Lower leg skin (tissue), 4 donors: ENCODE measurements around the gene LPIN1. TPM values are rescaled to one million over a fixed set of nuclear protein-coding genes. Genes with fewer than 3 reads are reported as not detected.

Experiments
- DNase-seq, 2 donors: peaks; one replicate each; pipeline ENCODE4 v3.0.0-alpha.2; 2019; ENCODE audit warnings: low spot score in 2 of 2
- H3K4me3 ChIP-seq: fragments of 200-600 bp; sonication (generic); 2 replicates; pipeline ENCODE4 v1.5.1; 2017; ENCODE audit warnings: mild to moderate bottlenecking, low read depth; ENCODE audit not compliant: poor library complexity, severe bottlenecking
- CTCF ChIP-seq, 3 donors: fragments of 450-650 bp; IDR thresholded peaks; one replicate each; pipeline ENCODE4 v1.5.1; 2016; ENCODE audit warnings: antibody characterized with exemption in 3 of 3, mild to moderate bottlenecking in 3 of 3, moderate library complexity in 2 of 3
- POLR2A ChIP-seq, 2 donors: fragments of 450-650 bp; IDR thresholded peaks; one replicate each; pipeline ENCODE4 v1.6.1; 2016 to 2017; ENCODE audit warnings: antibody characterized with exemption in 2 of 2, mild to moderate bottlenecking in 1 of 2, moderate library complexity in 1 of 2
- WGBS, 2 donors: methylation state at CpG; one replicate each; pipeline ENCODE4 v1.1.5; 2018; 5-methylcytosine and 5-hydroxymethylcytosine counted together
- intact Hi-C: fragments of 100-400 bp; cut with DNase I; formaldehyde crosslinking; loops from one replicate; pipeline ENCODE4 v1.15.0; 2023; ENCODE audit warnings: low total_unique reads
- total RNA-seq, 4 donors: library from RNA; depleted of rRNA; stranded (reverse); fragments of >200 nt; gene quantifications; one replicate each; pipeline ENCODE4 v1.1.0, GENCODE V29; 2016

LPIN1 gene
- total RNA-seq, 4 donors from 2014 or later = 15.6 to 45.8 (median 35.0) TPM

- intact Hi-C loops = no loop called here
- TF ChIP-seq POLR2A (IDR thresholded peaks at IDR 0.05) = no peak
- TF ChIP-seq CTCF (IDR thresholded peaks at IDR 0.05) = no peak
- WGBS, 2 donors = 96 to 97% methylated on average over 13 of the region's 13 CpGs
- no peak overlapping the region for H3K4me3 ChIP-seq
- peak in 1 of 2 donors; percentile 50 for DNase-seq
Observed at GRCh38 chr2:11786592-11786991, 40.2 kb downstream of the LPIN1 start.

GRCh38 chr2:11787991-11788390, 41.6 kb downstream of the LPIN1 start:
- intact Hi-C loops = no loop called here
- WGBS, 2 donors = 95 to 96% methylated on average over 9 of the region's 9 CpGs
- peak in 1 of 2 donors; percentile 70 for DNase-seq
- TF ChIP-seq POLR2A (IDR thresholded peaks at IDR 0.05) = no peak
- no peak for TF ChIP-seq CTCF (IDR thresholded peaks at IDR 0.05)
- H3K4me3 ChIP-seq = no peak overlapping the region

- H3K4me3 ChIP-seq = no peak overlapping the region
- intact Hi-C loops = no loop called here
- DNase-seq = peak in 1 of 2 donors; percentile 67
- TF ChIP-seq POLR2A (IDR thresholded peaks at IDR 0.05) = no peak
- 89 to 91% methylated on average over 7 of the region's 7 CpGs for WGBS, 2 donors
Observed at GRCh38 chr2:11788461-11789124, 42.2 kb downstream of the LPIN1 start.

GRCh38 chr2:11789243-11789642, 42.8 kb downstream of the LPIN1 start:
- no peak overlapping the region for H3K4me3 ChIP-seq
- WGBS, 2 donors = 95 to 96% methylated on average over 13 of the region's 13 CpGs
- DNase-seq = peak in 1 of 2 donors; percentile 43
- intact Hi-C loops = no loop called here
- TF ChIP-seq CTCF (IDR thresholded peaks at IDR 0.05) (no peak), POLR2A (IDR thresholded peaks at IDR 0.05) (no peak)

- TF ChIP-seq POLR2A (IDR thresholded peaks at IDR 0.05) = no peak
- no peak for TF ChIP-seq CTCF (IDR thresholded peaks at IDR 0.05)
- 79 to 89% methylated on average over 7 of the region's 7 CpGs for WGBS, 2 donors
- intact Hi-C loops = no loop called here
Observed at GRCh38 chr2:11790228-11790627, 43.8 kb downstream of the LPIN1 start.

GRCh38 chr2:11795590-11795989, 49.2 kb downstream of the LPIN1 start:
- H3K4me3 ChIP-seq = no peak overlapping the region
- DNase-seq = no peak
- WGBS, 2 donors = 73 to 75% methylated on average over 2 of the region's 2 CpGs
- intact Hi-C loops = no loop called here
- TF ChIP-seq POLR2A (IDR thresholded peaks at IDR 0.05) (no peak), CTCF (IDR thresholded peaks at IDR 0.05) (no peak)

More at GRCh38 chr2:11790228-11790627, 43.8 kb downstream of the LPIN1 start:
- no peak overlapping the region for H3K4me3 ChIP-seq
- DNase-seq = peak in 1 of 2 donors; percentile 45
